ENCODE measurements around the gene DRAM1.

The DRAM1 gene

GRCh38 chr12:101945369-101946232 is 68.2 kb downstream of the DRAM1 start:
- DNase-seq (ENCODE audit: low read depth, low spot score): no peak
- no peak for TF ChIP-seq CTCF (IDR thresholded peaks at IDR 0.05; ENCODE audit: low read depth, low read length)
- in situ Hi-C loops (cut with HindIII; ENCODE audit: low sequenced_read_pairs): no loop called here
- no peak overlapping the region for H3K4me3 ChIP-seq (ENCODE audit: low read depth, low read length)

- in situ Hi-C loops (cut with HindIII; ENCODE audit: low sequenced_read_pairs): no loop called here
- no peak for DNase-seq (ENCODE audit: low read depth, low spot score)
- no peak for TF ChIP-seq CTCF (IDR thresholded peaks at IDR 0.05; ENCODE audit: low read depth, low read length)
- no peak overlapping the region for H3K4me3 ChIP-seq (ENCODE audit: low read depth, low read length)
Observed at GRCh38 chr12:101946233-101946611, 68.8 kb downstream of the DRAM1 start.

- no peak for DNase-seq (ENCODE audit: low read depth, low spot score)
- TF ChIP-seq CTCF (IDR thresholded peaks at IDR 0.05; ENCODE audit: low read depth, low read length): no peak
- H3K4me3 ChIP-seq (ENCODE audit: low read depth, low read length): no peak overlapping the region
- in situ Hi-C loops (cut with HindIII; ENCODE audit: low sequenced_read_pairs): no loop called here
Observed at GRCh38 chr12:101947316-101947715, 69.9 kb downstream of the DRAM1 start.

DNA sequence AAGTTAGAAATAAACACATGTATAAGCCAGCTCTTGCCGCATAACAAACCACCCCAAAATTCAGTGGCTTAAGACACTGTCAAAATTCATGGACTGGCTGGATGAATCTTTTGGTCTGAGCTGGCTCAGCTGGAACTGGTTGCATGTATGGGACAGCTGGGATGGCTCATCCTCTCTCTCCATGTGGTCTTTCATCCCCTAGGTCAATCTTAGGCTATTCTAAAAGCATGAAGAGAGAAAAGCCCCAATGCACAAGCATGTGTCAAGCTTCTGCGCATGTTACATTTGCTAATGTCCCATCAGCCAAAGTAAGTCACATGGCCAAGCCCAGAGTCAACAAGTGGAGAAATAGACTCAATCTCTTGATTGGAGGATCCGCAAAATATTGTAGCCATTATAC is 71.0 kb downstream of the DRAM1 start:
- no peak for DNase-seq (ENCODE audit: low read depth, low spot score)
- in situ Hi-C loops (cut with HindIII; ENCODE audit: low sequenced_read_pairs): no loop called here
- H3K4me3 ChIP-seq (ENCODE audit: low read depth, low read length): no peak overlapping the region
- no peak for TF ChIP-seq CTCF (IDR thresholded peaks at IDR 0.05; ENCODE audit: low read depth, low read length)

DNA sequence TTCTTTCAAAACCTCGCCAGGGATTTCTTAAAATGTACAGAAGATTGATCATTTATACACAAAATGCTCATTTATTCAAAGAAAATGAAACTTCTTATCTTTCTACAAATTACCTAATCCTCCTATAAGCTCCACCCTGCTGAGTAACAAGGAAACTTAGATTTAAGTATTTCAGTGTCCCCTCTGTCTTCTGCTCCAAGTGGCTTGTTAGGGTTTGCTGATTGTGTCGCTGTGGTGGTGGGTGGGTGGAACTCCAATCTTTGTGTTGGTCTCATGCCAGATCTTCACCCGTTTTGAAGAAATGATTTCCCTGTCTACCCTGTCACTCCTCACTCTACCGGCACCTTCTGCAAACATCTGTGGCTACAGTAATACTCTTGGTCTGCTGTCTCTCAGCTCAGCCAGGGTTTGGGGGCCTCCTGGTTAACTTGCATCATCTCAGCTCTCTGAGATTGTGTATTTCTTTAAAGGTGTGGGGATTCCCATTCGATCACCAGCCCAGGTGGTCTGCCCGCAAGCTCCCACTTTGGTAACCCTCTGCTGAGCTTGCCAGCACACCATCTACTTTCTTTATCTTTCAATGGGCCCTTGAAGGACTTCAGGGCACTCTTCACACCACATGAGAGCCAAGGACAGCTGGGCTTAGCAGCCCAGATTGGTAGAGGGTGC is 73.8 kb downstream of the DRAM1 start:
- no peak for TF ChIP-seq CTCF (IDR thresholded peaks at IDR 0.05; ENCODE audit: low read depth, low read length)
- in situ Hi-C loops (cut with HindIII; ENCODE audit: low sequenced_read_pairs): no loop called here
- DNase-seq (ENCODE audit: low read depth, low spot score): no peak
- no peak overlapping the region for H3K4me3 ChIP-seq (ENCODE audit: low read depth, low read length)

DNA sequence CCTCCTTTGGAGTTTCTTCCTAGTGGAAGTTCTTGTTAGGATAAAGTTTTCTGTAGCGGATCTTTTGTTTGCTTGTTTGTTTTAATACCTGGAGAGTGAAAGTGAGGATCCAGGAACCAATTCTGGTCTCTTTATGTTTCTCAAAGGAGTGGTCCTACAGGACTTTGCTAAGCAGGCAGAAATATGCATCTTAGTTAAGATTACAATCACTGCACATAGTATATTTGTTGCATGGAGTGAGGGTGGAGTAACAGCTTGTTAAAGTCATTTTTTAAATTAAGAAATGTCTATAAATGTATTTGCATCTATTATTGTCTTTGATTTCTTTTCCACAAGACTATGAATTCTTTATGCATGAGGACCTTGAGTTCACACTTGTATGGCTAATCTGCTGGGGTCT is 76.7 kb downstream of the DRAM1 start:
- in situ Hi-C loops (cut with HindIII; ENCODE audit: low sequenced_read_pairs): no loop called here
- no peak overlapping the region for H3K4me3 ChIP-seq (ENCODE audit: low read depth, low read length)
- DNase-seq (ENCODE audit: low read depth, low spot score): no peak
- TF ChIP-seq CTCF (IDR thresholded peaks at IDR 0.05; ENCODE audit: low read depth, low read length): no peak
